Measurements from ENCODE around the gene CDK19.
A peak's percentile ranks its signal among the peaks of the same experiment; 100 is the strongest.

Gene CDK19

DNA sequence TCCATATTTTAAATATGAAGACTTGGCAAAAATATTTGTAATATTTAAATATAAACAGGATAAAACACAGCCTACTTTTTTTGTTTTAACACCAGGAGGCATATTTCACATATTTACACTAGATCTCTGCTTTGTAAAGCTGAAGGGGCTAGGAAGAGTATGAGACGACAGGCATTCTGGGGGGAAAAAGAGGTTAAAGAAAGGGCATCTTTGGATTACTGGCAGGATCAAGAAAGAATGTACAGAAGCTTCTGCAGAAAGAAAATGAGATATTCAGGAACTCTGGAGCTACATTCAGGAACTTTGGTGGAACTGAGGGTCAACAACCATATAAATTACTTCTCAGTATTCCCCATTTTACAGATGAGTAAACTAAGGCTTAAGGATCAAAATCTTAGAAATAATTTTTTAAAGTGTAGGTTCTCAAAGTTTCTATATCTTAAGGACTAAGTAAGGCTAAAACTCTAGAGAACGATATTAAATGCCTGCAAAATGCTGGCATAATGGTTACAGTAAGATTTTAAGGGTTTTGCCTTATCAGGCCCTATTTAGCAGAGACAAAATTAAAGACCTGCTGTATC, 156.5 kb downstream of the CDK19 start:
- no peak for DNase-seq (ENCODE audit: low spot score)

DNA sequence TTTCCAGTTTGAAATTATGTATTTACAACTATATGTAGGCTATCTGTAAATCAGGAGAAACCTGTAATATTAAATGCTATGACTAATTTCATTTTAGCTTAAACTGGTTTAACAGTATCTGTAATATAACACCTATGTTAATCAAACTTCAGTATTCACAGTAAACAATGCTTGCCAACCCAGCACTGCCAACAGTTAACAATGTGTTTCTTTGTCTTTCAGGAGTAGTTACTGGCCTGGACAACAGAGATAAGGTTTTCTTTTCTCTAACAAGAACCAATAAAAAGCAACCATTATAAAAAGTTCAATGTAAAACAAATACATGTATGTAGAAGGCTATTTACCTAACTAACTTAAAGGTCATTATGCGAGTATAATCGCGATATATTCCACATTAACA, 158.8 kb downstream of the CDK19 start:
- DNase-seq (ENCODE audit: low spot score): no peak

DNA sequence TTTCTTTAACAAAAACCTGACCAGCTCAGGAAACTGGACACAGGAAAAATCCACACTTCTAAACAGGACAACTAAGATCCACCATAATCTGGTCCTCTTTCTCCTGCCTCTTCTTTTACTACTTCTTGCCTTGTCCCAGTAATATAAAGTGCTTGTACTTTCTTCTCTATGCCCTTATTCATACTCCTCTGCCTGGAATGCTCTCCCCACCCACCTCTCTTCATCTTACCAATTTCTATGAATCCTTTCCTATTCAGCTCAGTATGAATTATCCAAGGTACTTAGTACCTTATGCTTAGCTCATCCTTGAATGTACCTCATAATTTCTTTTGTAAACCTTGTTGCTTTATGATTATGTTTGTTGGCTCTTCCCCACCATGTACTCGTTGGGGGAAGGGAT, 159.4 kb downstream of the CDK19 start:
- no peak for DNase-seq (ENCODE audit: low spot score)

DNA sequence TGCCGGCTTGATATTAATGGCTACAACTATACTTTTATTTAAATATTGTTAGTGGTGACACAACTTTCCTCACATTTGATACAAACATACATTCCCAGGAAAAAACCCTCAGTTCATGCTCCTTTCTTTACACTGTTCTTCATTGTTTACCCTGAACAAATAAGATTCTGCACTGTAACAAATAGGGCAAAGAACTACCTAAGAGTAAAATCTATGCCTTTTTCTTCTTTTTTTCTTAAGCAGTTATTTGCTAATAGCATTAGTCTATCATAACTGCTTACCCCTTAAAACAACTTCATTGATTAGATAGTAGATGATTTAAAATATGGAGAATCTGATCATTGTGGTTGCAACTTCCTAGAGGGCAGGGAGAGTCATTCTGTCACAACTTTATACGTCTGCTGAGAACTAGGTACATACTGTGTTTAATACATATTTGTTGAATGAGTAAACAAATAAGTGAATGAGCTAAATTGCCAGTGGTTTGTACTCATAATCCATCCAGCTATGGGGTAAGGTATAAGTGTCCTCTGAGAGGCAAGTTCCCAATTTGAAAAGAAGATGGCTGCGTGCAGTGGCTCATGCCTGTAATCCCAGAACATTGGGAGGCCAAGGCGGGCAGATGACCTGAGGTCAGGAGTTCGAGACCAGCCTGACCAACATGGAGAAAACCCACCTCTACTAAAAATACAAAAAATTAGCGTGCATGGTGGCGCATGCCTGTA, 161.0 kb downstream of the CDK19 start:
- no peak for DNase-seq (ENCODE audit: low spot score)

DNA sequence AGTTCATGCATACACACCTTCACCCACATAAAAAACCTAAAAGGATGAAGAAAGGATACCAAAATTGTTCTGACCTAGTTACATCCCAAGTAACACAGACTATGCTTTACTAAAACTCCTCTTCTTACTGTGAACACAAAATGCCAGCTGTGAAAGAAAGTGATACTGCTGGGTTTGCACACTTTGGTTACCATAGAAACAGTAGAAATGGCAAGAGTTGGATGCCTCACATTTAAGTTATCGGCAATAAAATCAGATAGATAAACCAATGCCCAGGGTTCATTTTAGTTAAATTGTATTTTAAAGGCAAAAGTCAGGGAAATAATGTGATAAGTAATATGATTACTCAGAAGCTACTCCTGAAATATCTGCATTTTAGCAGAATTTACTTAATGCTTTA, 161.9 kb downstream of the CDK19 start:
- no peak for DNase-seq (ENCODE audit: low spot score)

DNA sequence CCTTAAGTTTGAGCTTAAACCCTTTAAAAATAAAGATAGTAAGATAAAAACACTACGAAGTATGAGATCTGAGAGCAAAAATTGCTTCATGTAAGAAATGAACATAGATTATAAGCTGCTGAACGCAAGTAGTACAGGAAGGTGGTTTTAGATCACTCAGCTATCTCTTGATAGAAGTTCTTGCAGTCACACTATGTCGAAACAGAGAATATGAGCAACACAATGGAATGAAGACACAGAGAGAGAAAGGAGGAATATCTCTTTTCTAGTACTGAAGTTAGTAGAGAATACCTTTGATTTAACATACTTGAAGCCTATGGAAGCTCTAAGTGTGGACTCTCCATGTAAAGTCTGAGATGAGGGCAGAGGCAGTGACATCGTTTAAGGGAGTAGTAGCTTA, 162.7 kb downstream of the CDK19 start:
- DNase-seq (ENCODE audit: low spot score): no peak

DNA sequence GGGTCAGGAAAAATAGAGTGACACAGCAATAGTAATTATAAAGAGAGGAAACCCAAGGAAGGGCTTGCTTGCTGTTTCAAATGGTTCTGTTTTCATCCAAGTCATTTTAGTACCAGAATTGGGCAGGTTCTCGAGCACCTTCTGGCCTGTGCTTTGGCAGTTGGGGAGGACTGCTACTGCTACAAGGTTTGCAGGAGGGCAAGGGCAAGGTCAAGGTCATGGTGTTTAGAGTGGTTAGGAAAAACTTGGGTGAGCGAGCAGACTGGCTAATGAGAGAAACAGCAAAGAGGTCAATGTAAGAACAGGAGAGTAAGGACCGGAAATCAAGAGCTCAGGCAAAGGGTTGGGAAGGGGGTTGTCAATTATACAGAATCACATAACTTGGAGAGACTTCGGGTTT, 164.5 kb downstream of the CDK19 start:
- no peak for DNase-seq (ENCODE audit: low spot score)

DNA sequence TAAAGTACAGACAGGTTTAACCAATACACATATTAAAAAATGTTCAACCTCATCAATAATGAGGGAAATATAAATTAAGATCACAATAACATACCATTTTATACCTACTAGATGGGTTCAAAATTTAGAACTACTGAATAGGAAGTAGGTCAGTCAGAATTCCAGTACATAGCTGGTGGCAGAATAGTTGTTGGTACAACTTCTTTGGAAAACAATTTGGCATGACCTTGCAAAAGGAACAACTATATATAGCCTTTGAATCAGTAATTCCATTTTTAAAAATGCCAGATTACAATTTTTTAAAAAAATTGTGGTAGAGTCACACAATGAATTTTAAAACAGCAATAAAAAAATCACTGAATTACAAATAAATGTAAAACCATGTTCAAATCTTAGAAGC, 165.6 kb downstream of the CDK19 start:
- no peak for DNase-seq (ENCODE audit: low spot score)

DNA sequence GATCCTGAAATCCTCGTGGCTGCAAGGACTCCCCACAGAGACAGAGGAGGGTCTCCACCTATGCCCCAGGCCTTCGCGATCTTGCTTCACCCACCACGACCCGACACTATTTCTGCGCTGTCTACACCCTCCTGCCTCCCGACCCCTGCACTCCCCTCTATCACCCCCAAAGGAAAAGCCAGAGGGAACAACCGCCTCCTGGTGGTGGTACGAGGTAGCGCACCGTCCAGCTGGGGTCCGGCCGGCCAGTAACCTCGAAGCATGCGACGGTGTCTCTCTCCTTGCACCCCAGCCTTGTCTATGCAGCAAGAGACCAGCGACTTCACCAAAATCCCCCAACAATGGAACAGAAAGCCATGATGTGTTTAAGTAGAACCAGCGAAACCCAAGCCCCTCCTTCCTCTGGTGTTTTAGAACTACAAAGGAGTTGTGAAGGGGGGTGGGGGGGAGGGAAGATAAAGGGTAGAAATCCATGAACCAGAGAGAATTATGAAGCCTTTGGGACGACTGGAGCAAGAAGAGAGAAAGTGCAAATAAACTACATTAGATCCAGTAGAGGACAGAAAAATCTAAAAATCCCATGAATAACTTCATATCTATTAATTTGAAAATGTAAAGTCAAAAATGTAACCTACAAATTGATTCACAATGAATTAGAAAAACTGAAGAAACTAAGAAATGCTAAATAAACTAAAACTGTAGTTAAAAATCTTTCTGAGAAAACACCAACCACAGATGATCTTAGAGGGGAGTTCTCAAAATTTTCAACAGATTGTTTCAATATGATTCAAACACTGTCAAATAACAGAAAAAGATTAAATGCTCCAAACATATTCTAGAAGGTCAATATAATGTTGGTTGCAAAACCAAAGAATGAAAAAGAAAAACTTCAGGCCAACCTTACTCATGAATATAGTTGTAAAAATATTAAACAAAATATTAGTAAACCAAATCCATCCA, 168.0 kb downstream of the CDK19 start:
- DNase-seq (ENCODE audit: low spot score): no peak

DNA sequence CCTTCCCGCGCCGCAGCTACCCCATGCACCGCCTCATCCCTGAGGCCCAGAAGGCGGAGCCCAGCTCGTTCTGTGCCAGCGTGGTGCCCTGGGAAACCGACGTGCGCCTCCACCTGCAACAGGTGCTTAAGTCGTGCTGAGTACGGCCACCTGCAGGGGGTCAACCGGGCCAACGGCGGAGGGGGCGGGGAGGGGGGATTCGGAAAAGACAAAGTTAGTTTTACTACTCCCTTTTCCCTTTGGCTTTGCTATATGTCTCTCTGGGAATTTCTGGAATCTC, 168.9 kb downstream of the CDK19 start:
- DNase-seq (ENCODE audit: low spot score): no peak

DNA sequence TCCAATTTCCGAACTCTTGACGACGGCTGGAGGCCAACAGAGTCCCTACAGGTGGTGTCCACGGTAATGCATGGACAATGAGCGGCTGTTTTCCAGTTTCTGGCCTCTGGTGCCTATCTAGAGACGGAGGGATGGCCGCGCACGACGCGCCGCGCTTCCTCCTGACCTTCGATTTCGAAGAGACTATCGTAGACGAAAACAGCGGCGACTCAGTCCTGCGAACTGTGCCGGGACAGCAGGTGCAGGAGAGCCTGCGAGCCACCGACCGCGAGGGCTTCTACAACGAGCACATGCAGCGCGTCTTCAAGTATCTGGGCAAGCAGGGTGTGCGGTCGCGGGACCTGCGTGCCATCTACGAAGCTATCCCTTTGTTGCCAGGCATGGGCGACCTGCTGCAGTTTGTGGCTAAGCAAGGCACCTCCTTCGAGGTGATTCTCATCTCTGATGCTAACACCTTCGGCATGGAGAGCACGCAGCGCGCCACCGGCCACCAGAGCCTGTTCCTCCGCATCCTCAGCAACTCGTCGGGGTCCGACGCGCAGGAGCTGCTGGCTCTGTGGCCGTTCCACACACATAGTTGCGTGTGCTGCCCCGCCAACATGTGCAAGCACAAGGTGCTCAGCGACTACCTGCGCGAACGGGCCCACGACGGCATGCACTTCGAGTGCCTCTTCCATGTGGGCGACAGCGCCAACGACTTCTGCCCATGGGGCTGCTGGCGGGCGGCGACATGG, 169.4 kb downstream of the CDK19 start:
- DNase-seq (ENCODE audit: low spot score): no peak

DNA sequence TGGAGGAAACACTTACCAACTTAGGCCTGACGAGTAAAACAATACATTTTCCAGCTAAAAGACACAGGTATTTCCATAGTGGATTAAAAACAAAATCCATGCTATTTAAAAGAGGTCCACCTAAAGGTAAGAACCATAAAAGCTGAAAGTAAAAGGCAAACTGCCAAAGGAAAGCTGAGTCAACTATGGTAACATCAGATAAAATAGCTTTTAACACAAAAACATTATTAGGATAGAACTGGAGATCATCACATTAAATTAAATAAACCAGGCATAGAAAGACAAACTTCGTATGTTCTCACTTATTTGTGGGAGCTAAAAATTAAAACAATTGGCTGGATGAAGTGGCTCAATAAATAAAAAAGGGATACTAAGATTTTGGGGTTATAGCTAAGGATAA, 172.1 kb downstream of the CDK19 start:
- no peak for DNase-seq (ENCODE audit: low spot score)

DNA sequence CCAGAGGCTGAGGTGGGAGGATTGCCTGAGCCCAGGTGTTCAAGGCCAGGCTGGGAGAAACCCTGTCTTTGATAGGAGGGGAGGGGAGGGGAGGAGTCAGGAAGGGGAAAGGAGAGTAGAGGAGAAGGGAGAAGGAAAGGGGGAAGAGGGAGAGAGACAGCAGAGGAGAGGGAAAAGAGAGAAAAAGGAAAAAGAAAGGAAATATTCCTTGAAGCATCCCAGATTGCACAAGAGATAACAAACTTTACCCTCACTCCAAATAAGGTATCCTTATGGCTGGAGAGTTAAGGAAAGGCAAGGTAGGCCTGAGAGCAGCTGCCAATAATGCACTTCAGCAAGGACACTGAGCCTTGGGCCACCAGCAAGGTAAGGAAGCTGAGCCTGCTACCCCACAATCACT, 172.6 kb downstream of the CDK19 start:
- no peak for DNase-seq (ENCODE audit: low spot score)

DNA sequence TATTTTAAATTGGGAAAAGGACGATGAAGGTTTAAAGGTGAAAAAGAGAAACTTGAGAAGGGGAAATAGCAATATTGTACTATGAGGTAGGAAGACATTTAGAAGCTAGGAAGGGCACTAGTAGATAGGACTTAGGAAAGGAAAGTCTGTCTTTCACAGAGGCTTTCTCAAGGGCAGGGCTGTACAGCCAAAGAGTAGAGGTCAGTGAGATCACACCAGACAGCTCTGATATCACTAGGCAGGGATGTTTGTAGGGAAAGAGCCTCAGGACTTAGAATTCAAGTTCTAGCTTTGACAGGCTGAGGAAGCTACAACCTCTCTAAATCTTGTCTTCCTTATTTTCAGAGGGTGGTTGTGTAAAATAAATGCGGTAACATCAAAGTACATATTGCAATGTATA, 178.5 kb downstream of the CDK19 start:
- DNase-seq (ENCODE audit: low spot score): no peak

DNA sequence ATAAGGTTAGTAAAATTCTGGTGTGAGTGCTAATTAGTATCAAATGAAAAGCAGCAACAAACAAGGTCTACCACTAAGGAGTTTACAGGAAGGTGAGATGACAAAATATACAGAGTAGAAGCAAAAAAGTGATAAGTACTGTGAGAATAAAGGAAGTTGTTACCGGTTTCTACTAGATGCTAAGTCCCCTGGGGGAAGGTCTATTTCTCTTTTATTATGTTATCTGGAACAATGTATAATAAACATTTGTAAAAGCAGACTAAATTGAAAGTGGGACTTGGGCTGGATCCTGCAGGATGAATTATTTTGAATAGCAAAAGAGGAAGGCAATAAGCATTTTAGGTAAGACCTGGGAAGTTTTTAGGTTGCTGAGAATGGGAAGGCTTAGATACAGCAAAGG, 180.2 kb downstream of the CDK19 start:
- DNase-seq (ENCODE audit: low spot score): no peak

DNA sequence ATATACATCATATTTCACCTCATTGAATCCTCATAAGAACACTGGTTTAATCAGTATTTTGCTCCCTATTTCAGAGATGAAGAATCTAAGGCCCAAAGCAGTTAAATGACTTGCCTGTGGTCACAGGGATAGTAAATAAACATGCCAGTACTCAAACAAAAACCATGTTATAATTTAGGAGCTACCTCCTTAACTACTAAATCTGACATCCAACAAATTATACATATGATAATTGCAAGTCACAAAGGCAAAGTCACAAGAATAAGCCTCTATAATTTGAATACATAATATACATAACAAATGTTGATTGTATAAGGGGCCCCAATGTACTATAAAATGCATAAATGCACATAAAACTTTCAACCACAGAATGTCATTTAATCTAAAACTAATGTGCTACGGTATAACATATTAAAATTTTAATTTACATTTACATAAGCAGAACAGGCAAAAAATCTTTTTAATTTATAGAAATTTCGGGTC, 181.5 kb downstream of the CDK19 start:
- no peak for DNase-seq (ENCODE audit: low spot score)

DNA sequence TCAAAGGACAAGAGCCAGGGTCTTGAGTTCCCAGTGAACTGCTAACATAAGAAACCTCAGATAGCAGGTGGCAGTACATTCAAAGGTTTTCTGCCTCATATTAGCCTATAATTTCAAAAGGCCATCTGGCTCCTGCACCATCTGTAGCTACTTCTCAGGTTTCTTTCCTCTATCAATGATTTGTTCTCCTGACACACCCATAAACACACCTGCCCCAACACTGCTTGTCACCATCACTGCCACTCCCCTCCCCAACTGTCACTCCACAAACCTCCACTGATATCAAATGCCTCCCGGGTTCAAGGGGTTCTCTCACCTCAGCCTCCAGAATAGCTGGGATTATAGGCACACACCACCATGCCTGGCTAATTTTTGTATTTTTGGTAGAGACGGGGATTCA, 186.1 kb downstream of the CDK19 start:
- DNase-seq (ENCODE audit: low spot score): no peak

DNA sequence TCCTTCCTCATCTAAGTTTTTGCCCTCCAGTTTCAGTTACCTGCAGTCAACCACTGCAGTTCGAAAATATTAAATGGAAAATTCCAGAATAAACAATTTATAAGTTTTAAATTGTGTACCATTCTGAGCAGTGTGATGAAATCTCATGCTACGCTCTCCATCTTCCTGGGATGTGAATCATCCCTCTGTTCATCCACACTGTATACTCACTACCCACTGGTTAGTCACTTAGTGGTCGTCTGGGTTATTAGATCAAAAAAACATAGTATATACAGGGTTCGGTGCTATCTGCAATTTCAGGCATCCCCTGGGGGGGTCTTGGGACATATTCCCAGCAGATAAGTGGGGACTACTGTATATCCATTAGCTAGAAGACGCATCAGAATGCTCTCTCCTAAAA, 186.9 kb downstream of the CDK19 start:
- DNase-seq (ENCODE audit: low spot score): peak; percentile 54

DNA sequence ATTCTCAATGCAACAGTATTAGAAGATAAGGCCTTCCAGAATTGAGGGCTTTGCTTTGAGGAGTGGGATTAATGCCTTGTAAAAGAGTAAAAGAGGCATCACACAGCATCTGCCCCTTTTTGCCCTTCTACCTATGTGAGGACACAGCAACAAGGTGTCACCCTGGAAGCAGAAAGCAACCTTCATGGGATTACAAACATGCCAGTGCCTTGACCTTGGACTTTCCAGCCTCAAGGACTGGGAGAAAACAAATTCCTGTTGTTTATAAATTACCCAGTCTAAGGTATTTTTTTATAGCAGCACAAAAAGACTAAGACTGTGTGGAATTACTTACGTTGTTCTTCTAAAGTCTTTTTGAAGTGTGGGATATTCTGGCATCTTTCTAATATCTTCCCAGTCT, 188.8 kb downstream of the CDK19 start:
- DNase-seq (ENCODE audit: low spot score): no peak

DNA sequence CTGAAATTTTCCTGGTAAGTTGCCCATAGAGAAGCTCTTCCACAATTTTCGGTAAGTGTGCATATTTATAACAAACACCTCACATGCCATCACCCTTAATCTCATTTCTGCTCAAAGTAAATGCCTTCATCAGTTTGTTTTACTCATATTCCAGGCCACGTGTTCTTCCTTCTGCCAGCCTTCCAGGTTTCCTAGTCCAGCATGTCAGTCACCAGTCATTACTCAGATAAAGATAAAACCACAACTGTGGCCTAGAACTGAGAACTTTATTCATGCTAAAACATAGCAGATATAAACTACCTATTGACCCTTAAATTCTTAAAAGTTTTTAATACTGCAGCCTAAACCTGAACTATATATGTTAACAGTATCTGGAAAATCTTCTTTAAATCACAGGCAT, 189.4 kb downstream of the CDK19 start:
- peak; percentile 39 for DNase-seq (ENCODE audit: low spot score)

DNA sequence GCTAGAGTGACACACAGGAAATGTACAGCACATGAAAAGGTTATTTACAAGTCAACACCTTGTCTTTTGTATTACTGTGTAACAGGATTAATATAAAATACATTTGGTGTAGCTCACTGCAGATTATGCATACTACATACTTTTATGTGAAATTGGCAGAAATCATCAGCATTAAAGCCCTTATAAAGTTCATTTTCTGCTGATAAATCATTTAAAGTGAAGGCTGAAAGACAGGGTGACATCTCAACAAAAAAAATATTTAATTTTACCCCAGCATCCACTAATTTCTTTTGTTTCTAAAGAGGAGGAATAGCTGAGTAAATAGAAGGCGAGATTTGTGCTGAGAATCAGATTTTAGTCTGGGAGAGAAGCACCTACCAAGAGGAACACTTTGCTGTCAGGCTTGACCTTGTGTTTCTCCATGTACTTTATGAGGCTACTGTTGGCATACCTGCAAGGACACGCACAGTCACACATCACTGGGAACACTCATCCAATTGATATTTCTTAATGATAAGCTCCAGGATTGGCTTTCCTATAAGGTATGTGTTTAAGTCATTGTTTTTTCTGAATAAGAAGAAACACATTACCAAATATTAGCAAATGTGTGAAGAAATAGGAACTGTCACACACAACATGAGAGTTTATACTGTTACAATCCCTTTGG, 192.2 kb downstream of the CDK19 start:
- peak; percentile 41 for DNase-seq (ENCODE audit: low spot score)

DNA sequence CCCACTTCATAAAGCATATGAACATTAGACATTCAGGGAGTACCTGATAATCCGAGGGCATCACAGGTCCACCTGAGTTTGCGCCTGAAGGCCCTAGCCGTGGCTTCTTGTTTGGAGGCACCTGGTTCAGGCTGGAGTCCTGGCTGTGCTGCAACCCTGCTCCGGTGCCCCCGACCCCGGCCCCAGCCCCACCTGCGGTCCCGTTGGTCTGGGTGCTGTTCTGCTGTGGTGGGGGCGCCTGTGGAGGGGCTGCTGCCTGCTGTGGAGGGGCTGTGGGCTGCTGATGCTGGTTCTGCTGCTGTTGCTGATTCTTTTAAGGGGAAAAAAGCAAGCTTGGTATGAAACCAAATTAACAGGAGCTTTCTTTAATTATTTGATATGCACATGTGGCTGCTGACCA, 194.2 kb downstream of the CDK19 start:
- no peak for DNase-seq (ENCODE audit: low spot score)

Data from kidney tubule cell (primary cell).